Measurements from ENCODE around the gene DIP2B.

DNA sequence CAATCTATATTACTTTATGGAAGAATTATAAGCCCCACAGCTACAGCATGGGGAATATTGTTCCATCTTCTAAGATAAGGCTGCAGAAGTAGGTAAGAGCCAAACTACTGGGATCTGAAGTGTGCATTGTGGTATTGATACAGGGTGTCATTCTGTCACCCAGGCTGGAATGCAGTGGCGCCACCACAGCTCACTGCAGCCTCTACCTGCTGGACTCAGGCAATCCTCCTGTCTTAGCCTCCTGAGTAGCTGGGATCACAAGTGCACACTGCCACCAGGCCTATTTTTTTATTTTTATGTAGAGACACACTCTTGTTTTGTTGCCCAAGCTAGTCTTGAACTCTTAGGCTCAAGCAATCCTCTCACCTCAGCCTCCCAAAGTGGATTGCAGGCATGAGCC is 21.3 kb upstream of the DIP2B start:
- TF ChIP-seq YY1 (IDR thresholded peaks at IDR 0.05; ENCODE audit: insufficient read depth, insufficient read length) = no peak
- no peak for TF ChIP-seq SUZ12 (IDR thresholded peaks at IDR 0.05; ENCODE audit: extremely low read depth, insufficient read depth, insufficient read length)
- no peak for TF ChIP-seq ZNF274 (IDR thresholded peaks at IDR 0.05; ENCODE audit: low read depth, low read length)
